KMS-11 (cell line): ENCODE data around the gene SCRN1.

Experiments used
- H2AFZ ChIP-seq: fragments of 200-600 bp; sonication (generic); 2 replicates; pipeline ENCODE4 v1.6.1; 2016; ENCODE audit warnings: antibody characterized with exemption, mixed run types, low read depth
- H3K27ac ChIP-seq: fragments of 200-600 bp; sonication (generic); 2 replicates; pipeline ENCODE4 v1.6.1; 2016; ENCODE audit warnings: mild to moderate bottlenecking, mixed run types
- H3K27me3 ChIP-seq: fragments of 200-600 bp; sonication (generic); 2 replicates; pipeline ENCODE4 v1.6.1; 2017; ENCODE audit warnings: mild to moderate bottlenecking, low read depth, mixed run types, moderate library complexity; ENCODE audit not compliant: insufficient read depth
- H3K36me3 ChIP-seq: fragments of 200-600 bp; sonication (generic); 2 replicates; pipeline ENCODE4 v1.6.1; 2017; ENCODE audit warnings: mild to moderate bottlenecking, mixed run types; ENCODE audit not compliant: insufficient read depth
- H3K4me1 ChIP-seq: fragments of 200-600 bp; sonication (generic); 2 replicates; pipeline ENCODE4 v1.6.1; 2016; ENCODE audit warnings: mild to moderate bottlenecking, low read depth, mixed run types; ENCODE audit not compliant: poor library complexity, severe bottlenecking
- H3K4me2 ChIP-seq: fragments of 200-600 bp; sonication (generic); 2 replicates; pipeline ENCODE4 v1.7.0; 2016; ENCODE audit warnings: mild to moderate bottlenecking, mixed run types
- H3K4me3 ChIP-seq: fragments of 200-600 bp; sonication (generic); IDR thresholded peaks from 2 replicates; pipeline ENCODE4 v1.6.1; 2017; ENCODE audit warnings: low read depth, low read length, mixed read lengths; ENCODE audit not compliant: insufficient read depth
- H3K79me2 ChIP-seq: fragments of 200-600 bp; sonication (generic); 2 replicates; pipeline ENCODE4 v1.6.1; 2016; ENCODE audit warnings: low read depth, mixed run types; ENCODE audit not compliant: insufficient read depth
- H3K9ac ChIP-seq: fragments of 200-600 bp; sonication (generic); 2 replicates; pipeline ENCODE4 v1.6.1; 2016; ENCODE audit warnings: mild to moderate bottlenecking, mixed run types
- H4K20me1 ChIP-seq: fragments of 200-600 bp; sonication (generic); 2 replicates; pipeline ENCODE4 v1.6.1; 2016; ENCODE audit warnings: mild to moderate bottlenecking, mixed run types; ENCODE audit not compliant: insufficient read depth
- TF ChIP-seq, protein P1 (sequence below): fragments of 200-600 bp; sonication (generic); conservative IDR thresholded peaks from 2 replicates; pipeline ENCODE4 v1.6.1; 2017; ENCODE audit warnings: low read depth, mild to moderate bottlenecking, antibody characterized with exemption, low read length, moderate library complexity, mixed read lengths

Gene SCRN1

GRCh38 chr7:29895559-29895958 lies 94.0 kb downstream of the SCRN1 start:
- H4K20me1 ChIP-seq: no peaks in the 10 kb centered on the region
- no peak overlapping the region for H3K27ac ChIP-seq
- no peaks in the 10 kb centered on the region for H3K4me1 ChIP-seq
- H3K79me2 ChIP-seq: no peaks in the 10 kb centered on the region
- H3K27me3 ChIP-seq: no peaks in the 10 kb centered on the region
- no peaks in the 10 kb centered on the region for H3K36me3 ChIP-seq
- H3K9ac ChIP-seq: no peak overlapping the region
- TF ChIP-seq, protein P1, sequence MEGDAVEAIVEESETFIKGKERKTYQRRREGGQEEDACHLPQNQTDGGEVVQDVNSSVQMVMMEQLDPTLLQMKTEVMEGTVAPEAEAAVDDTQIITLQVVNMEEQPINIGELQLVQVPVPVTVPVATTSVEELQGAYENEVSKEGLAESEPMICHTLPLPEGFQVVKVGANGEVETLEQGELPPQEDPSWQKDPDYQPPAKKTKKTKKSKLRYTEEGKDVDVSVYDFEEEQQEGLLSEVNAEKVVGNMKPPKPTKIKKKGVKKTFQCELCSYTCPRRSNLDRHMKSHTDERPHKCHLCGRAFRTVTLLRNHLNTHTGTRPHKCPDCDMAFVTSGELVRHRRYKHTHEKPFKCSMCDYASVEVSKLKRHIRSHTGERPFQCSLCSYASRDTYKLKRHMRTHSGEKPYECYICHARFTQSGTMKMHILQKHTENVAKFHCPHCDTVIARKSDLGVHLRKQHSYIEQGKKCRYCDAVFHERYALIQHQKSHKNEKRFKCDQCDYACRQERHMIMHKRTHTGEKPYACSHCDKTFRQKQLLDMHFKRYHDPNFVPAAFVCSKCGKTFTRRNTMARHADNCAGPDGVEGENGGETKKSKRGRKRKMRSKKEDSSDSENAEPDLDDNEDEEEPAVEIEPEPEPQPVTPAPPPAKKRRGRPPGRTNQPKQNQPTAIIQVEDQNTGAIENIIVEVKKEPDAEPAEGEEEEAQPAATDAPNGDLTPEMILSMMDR: no peak
- no peak overlapping the region for H3K4me2 ChIP-seq
- no peak overlapping the region for H3K4me3 ChIP-seq
- no peak overlapping the region for H2AFZ ChIP-seq

DNA sequence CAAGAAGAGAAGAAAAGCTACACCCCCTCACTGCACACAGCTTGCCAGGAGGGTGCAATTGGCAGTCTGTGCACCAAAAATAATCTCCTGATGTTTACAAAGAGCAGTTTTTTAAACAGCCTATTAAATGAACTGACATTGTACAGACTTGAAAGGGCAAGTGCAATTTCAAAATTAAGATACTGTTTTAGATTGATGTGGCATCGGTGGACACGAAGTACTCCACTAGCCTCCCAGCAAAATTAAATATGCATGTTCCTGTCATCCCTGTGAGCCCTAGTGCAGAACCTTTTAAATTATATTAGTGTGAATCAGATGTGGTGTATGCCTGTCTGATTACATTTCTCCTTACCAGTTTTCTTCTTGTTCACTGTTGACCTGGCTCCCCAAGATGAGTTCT lies 95.3 kb downstream of the SCRN1 start:
- Histone ChIP-seq H3K4me2 (no peak overlapping the region), H3K36me3 (no peaks in the 10 kb centered on the region), H3K27ac (no peak overlapping the region), H3K4me1 (no peaks in the 10 kb centered on the region), H2AFZ (no peak overlapping the region), H3K4me3 (no peak overlapping the region), H3K9ac (no peak overlapping the region), H3K27me3 (no peaks in the 10 kb centered on the region), H3K79me2 (no peaks in the 10 kb centered on the region), H4K20me1 (no peaks in the 10 kb centered on the region)
- TF ChIP-seq, protein P1: no peak

- Histone ChIP-seq H3K27ac (no peak overlapping the region), H2AFZ (no peak overlapping the region), H3K4me2 (no peak overlapping the region), H3K79me2 (no peaks in the 10 kb centered on the region), H3K36me3 (no peaks in the 10 kb centered on the region), H4K20me1 (no peaks in the 10 kb centered on the region), H3K9ac (no peak overlapping the region), H3K27me3 (no peaks in the 10 kb centered on the region), H3K4me3 (no peak overlapping the region), H3K4me1 (no peaks in the 10 kb centered on the region)
- TF ChIP-seq, protein P1: no peak
Measured at GRCh38 chr7:29893351-29893965, 96.1 kb downstream of the SCRN1 start.

DNA sequence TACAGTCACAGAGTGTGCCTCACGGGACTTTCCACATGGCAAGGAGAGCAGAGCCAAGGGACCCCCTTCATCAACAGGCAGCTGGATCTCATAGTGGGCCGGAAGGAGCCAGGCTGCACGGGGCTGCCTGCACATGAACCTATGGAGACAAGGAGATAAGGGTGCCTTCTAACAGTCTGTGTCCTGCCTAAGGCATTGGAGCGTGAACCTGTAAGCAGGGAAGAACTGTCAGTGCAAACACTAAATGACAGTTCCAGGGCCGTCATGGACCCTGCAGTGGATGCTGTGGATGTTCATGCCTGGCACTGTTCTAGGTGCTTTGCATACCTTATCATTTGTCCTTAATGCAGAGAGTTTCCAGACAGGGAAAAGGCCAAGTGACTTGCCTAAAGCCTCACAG lies 97.4 kb downstream of the SCRN1 start:
- H3K4me3 ChIP-seq: no peak overlapping the region
- H2AFZ ChIP-seq: no peak overlapping the region
- H3K4me1 ChIP-seq: no peaks in the 10 kb centered on the region
- H3K27me3 ChIP-seq: no peaks in the 10 kb centered on the region
- no peak overlapping the region for H3K4me2 ChIP-seq
- no peak overlapping the region for H3K27ac ChIP-seq
- TF ChIP-seq, protein P1: no peak
- H4K20me1 ChIP-seq: no peaks in the 10 kb centered on the region
- H3K79me2 ChIP-seq: no peaks in the 10 kb centered on the region
- no peak overlapping the region for H3K9ac ChIP-seq
- no peaks in the 10 kb centered on the region for H3K36me3 ChIP-seq
